Right ventricle myocardium inferior (tissue), 1 donor: Measurements from ENCODE around the gene DENND6B. TPM values are rescaled to one million over a fixed set of nuclear protein-coding genes. Genes with fewer than 3 reads are reported as not detected.
"Not testable (repeated sequence)": the region's sequence is repeated elsewhere in the genome, so short reads cannot be mapped to it uniquely, and the experiment has no call there.

Experiments used
- ATAC-seq: fragments of 200-7000 bp; cut with Tn5 transposase; one replicate; pipeline ENCODE4 v1.9.1; 2020; ENCODE audit warnings: mild to moderate bottlenecking, moderate library complexity
- DNase-seq: peaks from one replicate; pipeline ENCODE4 v3.0.0; 2021; ENCODE audit errors: missing footprints
- intact Hi-C: fragments of 100-400 bp; cut with DNase I; formaldehyde crosslinking; loops from one replicate; pipeline ENCODE4 v1.11.0; 2022
- total RNA-seq: library from RNA; stranded (reverse); fragmentation: NEBNext Ultra II Directional; extraction: Animal tissue kit (Norgen Biotek cat#: 25700); gene quantifications from one replicate; pipeline ENCODE4 v1.2.1, GENCODE V29; 2021
- donor health status: DM: no; HTN: yes; CAD: no; lungs with severe emphysema.

The DENND6B gene
- total RNA-seq, 1 donor from 2014 or later: 1.7 TPM

- intact Hi-C loops: loop anchor here (1.0 to 2.0 kb wide), 3 partner anchors 15 to 91 kb away; partner anchors contain the start of genes DENND6B and HDAC10
- peak; percentile 85 for ATAC-seq
Observed at GRCh38 chr22:50341977-50342650, 15.3 kb upstream of the DENND6B start.

GRCh38 chr22:50339945-50340879 is 13.4 kb upstream of the DENND6B start:
- intact Hi-C loops: no loop called here
- ATAC-seq (no peak), DNase-seq (no peak)

More at GRCh38 chr22:50341977-50342650, 15.3 kb upstream of the DENND6B start:
- DNase-seq: peak; percentile 91

- ATAC-seq (no peak), DNase-seq (no peak)
- intact Hi-C loops: no loop called here
Observed at GRCh38 chr22:50338860-50339462, 12.1 kb upstream of the DENND6B start.

GRCh38 chr22:50338042-50338573 is 11.3 kb upstream of the DENND6B start:
- DNase-seq (no peak), ATAC-seq (no peak)
- intact Hi-C loops: no loop called here

- DNase-seq (no peak), ATAC-seq (no peak)
- intact Hi-C loops: no loop called here
Observed at GRCh38 chr22:50337262-50338041, 10.6 kb upstream of the DENND6B start.

GRCh38 chr22:50334433-50334832 is 7.6 kb upstream of the DENND6B start:
- ATAC-seq, DNase-seq, intact Hi-C loops: not testable (repeated sequence)

GRCh38 chr22:50329236-50329635 is 2.4 kb upstream of the DENND6B start:
- intact Hi-C loops: loop anchor here (5.0 kb wide), 1 partner anchor 37 kb away; no protein-coding TSS in a partner anchor
- DNase-seq: no peak
- ATAC-seq: no peak

- no peak for DNase-seq
- intact Hi-C loops: loop anchor here (1.0 to 5.0 kb wide), 4 partner anchors 15 to 51 kb away; no protein-coding TSS in a partner anchor
- no peak for ATAC-seq
Observed at GRCh38 chr22:50327711-50328019, 853 bp upstream of the DENND6B start.

- DNase-seq (no peak), ATAC-seq (no peak)
- intact Hi-C loops: loop anchor here (5.0 kb wide), 1 partner anchor 34 kb away; no protein-coding TSS in a partner anchor
Observed at GRCh38 chr22:50326225-50326955, 422 bp downstream of the DENND6B start.

- DNase-seq: no peak
- intact Hi-C loops: loop anchor here (5.0 kb wide), 1 partner anchor 33 kb away; no protein-coding TSS in a partner anchor
- no peak for ATAC-seq
Observed at GRCh38 chr22:50325444-50326224, 1.2 kb downstream of the DENND6B start.

GRCh38 chr22:50323900-50324299 is 2.9 kb downstream of the DENND6B start:
- intact Hi-C loops: no loop called here
- no peak for ATAC-seq
- DNase-seq: no peak

GRCh38 chr22:50322382-50323104 is 4.3 kb downstream of the DENND6B start:
- ATAC-seq, intact Hi-C loops, DNase-seq: not testable (repeated sequence)

GRCh38 chr22:50320671-50321325 is 6.0 kb downstream of the DENND6B start:
- DNase-seq: no peak
- no peak for ATAC-seq
- intact Hi-C loops: no loop called here

- no peak for ATAC-seq
- intact Hi-C loops: no loop called here
Observed at GRCh38 chr22:50320116-50320515, 6.7 kb downstream of the DENND6B start.

GRCh38 chr22:50319503-50319951 is 7.3 kb downstream of the DENND6B start:
- intact Hi-C loops: no loop called here
- ATAC-seq: no peak
- DNase-seq: no peak

More at GRCh38 chr22:50320116-50320515, 6.7 kb downstream of the DENND6B start:
- no peak for DNase-seq
